Astrocyte (in vitro differentiated cells and primary cell): ENCODE measurements around the gene ABCC1.

Source experiments
- EZH2 ChIP-seq: IDR thresholded peaks from 2 replicates; pipeline ENCODE4 v1.6.1; 2012; ENCODE audit warnings: mild to moderate bottlenecking, low read length, inconsistent platforms; ENCODE audit not compliant: insufficient read depth
- TF ChIP-seq, protein P1 (sequence below): IDR thresholded peaks from 2 replicates; pipeline ENCODE4 v1.5.1; 2011; ENCODE audit warnings: low read depth, mild to moderate bottlenecking, inconsistent platforms, low read length, moderate library complexity; ENCODE audit not compliant: insufficient read depth

DNA sequence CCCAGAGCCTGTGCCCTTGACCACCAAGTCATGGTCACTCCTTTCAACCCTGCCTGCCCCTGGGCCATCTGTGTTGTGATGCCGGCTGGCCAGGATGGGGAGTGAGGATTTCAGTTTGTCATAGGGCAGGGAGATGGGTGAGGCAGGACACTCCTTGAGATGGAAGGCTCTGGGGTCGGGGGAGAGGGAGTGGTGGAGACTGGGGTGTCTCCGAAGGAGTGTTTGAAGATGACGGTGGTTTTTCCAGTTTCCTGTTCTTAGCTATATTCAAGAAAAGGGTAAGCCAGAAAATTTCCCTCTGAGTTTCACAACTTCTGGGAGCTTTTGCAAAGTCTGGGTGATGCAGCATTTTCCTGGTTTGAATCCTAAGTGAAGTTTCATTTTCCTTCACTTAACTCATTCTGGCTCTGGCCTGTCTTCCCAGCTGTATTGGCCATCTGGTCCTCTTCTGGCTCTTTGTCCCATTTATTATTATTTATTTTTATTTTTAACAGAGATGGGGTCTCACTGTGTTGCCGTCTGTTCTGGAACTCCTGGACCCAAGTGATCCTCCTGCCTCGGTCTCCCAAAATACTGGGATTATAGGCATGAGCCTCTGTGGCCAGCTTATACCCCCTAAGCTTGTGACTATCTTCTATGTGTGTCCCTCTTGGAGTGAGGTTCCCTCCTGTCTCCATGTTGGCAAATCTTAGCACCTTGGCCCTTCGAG, 27.7 kb downstream of the ABCC1 start:
- TF ChIP-seq, protein P1, sequence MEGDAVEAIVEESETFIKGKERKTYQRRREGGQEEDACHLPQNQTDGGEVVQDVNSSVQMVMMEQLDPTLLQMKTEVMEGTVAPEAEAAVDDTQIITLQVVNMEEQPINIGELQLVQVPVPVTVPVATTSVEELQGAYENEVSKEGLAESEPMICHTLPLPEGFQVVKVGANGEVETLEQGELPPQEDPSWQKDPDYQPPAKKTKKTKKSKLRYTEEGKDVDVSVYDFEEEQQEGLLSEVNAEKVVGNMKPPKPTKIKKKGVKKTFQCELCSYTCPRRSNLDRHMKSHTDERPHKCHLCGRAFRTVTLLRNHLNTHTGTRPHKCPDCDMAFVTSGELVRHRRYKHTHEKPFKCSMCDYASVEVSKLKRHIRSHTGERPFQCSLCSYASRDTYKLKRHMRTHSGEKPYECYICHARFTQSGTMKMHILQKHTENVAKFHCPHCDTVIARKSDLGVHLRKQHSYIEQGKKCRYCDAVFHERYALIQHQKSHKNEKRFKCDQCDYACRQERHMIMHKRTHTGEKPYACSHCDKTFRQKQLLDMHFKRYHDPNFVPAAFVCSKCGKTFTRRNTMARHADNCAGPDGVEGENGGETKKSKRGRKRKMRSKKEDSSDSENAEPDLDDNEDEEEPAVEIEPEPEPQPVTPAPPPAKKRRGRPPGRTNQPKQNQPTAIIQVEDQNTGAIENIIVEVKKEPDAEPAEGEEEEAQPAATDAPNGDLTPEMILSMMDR, result no peak
- no peak for TF ChIP-seq EZH2
